Femur (tissue), 1 donor: ENCODE data around the gene TTC9C.
"Not testable (repeated sequence)": the region's sequence is repeated elsewhere in the genome, so short reads cannot be mapped to it uniquely, and the experiment has no call there.

ENCODE experiments used
- DNase-seq: peaks from one replicate; pipeline ENCODE4 v3.0.0-alpha.2; 2017

Gene TTC9C

DNA sequence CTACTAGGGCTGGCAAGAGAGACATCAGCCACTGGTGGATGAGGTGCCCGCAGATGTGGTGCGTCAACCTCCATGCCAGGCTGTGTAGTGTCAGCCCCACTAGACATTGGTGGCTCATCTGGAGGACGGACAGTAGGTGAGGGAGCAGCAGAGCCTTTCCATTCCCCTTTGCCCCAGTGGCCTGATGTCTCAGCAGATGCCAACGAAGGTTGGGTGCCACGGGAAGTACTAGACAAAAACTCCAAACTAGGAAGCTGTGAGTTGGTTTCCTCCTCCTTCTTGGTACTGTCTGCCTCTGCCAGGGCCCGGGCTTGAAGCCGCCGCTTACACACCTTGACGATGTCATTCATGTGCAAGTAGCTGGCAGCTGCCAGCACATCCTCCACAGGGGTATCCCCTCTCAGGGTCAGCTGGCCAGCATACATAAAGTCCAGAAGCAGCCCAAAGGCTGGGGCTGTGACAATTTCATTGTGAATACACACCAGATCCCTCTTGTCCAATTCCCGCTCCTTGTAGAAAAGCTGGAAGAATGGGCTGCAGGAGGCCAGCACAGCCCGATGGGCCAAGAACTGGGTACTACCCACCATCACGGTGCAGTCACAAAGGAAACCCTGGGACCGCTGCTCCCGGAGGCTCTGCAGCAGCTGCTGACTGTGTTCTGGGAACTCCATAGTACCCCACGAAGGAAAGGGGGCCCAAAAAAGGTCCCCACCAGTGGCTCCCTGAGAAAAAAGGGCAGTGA, 24.9 kb downstream of the TTC9C start:
- no peak for DNase-seq

DNA sequence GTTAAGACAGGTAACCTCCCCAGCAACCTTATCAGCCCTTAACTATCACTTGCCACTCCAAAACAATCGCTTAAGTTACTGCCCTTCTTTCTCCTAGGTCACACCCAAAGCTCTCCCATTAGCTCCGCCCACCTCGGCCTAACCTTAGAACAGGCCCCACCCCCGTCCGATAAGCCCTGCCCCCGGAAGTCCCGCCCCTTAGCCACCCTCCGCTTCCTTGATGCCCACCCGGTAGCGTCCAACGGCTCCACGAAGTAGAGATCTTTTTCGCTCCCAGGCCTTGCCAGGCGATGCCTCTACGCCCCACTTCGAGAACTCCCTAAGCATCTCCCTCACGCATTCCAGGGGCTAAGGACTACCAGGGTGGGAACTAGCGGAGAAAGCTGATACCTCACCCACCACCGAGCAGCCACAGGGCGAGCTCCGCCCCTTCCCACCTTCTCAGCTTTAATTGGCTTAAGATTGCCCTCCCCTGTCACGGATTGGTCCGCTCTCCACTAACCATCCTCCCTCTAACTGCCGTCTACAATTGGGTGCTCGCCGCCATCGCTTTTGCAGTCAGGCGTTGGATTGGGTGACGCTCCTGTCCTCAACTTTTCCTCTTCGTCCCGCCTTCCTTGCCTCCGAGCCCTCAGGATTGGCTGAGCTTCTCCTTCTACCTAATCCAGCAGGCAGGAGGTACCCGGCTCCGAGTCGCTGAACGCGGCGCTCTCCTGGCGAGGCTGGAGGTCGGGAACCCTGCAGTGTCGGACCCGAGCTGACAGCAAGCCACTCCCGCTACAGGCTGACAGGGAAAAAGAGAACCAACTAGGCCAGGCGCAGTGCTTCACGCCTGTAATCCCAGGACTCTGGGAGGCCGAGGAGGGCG, 25.7 kb downstream of the TTC9C start, which contains the start of gene ZBTB3:
Gene ZBTB3, minus strand, starts transcription at position 425 of the 868 bp plus-strand sequence. CDS start 496 bp downstream, outside the sequence.
- peak; percentile 99 for DNase-seq

DNA sequence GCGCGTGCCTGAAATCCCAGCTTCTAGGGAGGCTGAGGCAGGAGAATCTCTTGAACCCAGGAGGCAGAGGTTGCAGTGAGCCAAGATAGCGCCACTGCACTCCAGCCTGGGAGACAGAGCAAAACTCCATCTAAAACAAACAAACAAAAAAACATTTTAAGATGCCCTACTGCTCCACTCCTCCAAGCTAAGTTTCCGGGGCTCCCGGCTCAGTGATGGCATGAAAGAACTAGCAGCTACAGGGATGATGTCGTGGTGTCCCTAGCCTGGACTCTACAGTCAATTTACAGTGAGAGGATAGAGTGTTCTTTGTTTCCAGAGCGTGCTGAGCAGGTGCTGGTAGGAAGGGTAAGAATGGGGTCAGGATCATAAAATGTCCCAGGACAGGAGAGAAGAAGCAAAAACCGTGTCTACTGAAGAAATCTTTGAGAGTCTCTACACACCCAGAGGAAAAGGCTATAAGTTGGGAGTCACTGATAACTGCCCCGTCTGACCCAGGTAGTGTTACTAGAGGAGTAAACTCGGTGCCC, 26.9 kb downstream of the TTC9C start:
- no peak for DNase-seq

DNA sequence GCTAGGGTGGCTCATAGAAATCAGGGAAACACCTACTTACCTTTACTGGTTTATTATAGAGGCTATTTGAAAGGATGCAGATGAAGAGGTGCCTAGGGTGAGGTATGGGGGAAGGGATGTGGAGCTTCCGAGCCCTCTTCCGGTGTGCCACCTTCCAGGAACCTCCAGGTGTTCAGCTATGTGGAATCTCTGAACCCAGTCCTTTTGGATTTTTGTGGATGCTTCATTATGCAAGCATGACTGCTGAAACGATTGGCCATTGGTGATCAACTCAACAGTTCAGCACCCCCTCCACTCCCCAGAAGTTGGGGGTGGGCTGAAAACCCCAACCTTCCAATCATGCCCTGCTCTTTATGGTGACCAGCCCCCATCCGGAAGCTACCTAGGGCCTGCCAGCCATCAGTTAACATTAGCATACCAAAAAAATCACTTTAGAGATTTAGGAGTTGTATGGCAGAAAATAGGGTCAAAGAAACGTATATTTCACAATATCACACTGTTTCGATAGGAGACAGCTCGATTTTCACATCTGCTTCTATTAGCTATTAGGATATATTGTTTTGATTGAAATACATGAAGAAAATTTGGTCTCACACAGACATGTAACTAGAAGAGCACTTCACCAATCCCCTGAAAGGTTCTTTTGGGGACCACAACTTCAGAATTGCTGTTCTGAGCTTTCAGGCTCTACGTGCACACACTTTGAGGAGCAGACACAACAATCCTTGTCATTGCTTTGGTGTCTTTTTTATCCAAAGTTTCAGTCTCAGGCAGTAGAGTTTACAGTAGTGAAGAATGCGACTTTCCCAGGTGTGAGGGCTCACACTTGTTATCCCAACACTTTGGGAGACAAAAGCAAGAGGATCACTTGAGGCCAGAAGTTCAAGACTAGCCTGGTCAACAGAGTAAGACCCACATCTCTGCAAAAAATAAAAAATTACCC, 29.8 kb downstream of the TTC9C start:
- DNase-seq: no peak

DNA sequence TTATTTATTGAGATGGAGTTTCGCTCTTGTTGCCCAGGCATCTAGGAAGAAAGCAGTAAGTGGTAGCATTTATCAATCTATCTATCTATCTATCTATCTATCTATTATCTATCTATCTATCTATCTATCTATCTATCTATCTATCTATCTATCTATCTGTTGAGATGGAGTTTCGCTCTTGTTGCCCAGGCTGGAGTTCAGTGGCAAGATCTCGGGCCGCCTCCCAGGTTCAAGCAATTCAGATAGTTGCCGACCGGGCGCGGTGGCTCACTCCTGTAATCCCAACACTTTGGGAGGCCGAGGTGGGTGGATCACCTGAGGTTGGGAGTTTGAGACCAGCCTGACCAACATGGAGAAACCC, 32.6 kb downstream of the TTC9C start:
- DNase-seq: not testable (repeated sequence)

DNA sequence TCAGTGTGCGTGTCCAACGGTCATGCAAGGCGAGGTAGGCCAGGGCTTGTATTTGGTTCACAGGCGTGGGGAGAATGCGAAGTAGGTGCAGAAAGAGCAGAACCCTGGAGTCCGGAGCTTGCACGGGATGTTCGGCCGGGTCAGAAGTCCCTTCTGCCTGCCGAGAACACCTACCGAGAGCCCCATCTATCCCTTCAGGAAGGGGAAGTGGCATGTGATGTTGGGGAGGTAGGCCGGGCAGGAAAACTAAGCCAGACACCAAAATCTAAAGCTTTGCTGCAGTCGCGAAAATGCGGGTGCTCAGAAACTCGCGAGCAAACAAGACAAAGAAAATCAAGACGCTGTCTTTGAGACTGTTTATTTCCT, 42.5 kb downstream of the TTC9C start:
- DNase-seq: peak; percentile 48

DNA sequence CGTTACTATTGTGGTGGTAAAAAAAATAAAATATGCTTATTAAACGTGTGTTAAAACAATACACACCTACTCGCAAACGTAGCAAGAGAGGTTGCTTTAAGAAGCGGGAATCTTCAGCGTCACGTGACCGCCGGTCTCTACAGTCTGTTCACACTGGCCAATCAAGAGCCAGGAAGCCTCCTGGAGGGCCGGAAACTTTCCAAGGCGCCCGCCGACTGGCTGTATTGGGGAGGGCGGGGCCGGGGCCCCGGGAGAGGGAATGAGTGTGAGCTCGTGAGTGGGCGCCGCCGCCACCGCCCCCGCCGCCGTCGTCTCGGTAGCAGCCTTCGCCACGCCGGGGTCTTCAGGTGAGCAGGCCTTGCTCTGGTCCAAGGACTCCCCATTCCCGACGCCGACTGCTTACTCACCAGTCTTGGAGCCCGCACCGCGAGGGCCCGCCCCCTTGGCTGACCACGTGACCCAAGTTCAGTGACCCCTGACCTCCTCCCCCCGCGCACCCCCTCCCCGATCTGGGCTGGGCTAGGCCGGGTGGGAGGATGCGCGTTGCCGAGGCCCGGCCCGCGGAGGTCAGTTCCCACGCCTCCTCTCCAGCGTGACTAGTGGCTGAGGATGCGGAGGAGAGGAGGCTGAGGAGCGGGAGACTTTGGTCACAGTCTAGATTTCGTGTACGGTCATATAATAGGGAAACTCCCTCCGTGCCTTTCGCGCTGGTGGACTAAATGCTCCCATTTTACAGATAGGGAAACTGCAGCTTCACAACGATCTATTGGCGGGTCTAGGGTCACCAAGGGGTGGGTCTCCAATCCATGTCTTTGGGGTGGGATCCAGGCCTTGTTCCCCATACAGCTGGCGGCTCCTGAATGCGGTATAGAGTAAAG, 43.1 kb downstream of the TTC9C start, which contains the start of gene TAF6L:
Gene TAF6L, plus strand, starts transcription at position 253 of the 878 bp plus-strand sequence. CDS start 4,388 bp downstream, outside the sequence.
- peak; percentile 98 for DNase-seq

DNA sequence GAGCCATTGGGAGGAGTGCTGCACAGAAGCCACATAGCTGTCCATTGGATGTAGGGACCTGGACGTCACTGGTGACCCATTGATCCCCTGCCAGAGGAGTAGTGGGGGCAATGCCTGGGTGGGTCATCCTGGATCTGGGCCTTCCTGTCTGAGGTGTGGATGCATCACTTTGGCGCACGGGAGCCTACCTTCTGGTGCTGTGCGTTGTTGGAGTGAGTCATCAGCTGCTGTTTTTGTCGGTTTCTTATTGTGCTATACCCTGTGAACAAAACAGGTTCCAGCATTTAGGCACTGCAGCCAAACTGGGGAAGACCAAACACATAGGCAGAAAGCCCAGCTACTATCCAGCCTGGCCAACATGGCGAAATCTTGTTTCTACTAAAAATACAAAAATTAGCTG, 46.1 kb downstream of the TTC9C start:
- DNase-seq: no peak

DNA sequence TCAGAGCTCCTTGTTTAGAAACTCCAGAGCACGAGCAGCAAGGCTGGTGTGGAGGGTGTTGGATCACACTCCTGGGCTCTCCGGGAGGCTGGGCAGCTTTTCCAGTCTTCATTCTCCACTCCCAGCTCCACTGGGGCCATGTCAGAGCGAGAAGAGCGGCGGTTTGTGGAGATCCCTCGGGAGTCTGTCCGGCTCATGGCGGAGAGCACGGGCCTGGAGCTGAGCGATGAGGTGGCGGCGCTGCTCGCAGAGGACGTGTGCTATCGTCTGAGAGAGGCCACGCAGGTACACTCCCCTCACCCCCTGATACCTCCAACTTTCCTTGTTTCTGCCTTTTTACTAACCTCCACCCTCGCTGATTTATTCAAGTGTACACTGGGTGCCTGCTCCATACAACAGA, 47.4 kb downstream of the TTC9C start:
- DNase-seq: no peak

DNA sequence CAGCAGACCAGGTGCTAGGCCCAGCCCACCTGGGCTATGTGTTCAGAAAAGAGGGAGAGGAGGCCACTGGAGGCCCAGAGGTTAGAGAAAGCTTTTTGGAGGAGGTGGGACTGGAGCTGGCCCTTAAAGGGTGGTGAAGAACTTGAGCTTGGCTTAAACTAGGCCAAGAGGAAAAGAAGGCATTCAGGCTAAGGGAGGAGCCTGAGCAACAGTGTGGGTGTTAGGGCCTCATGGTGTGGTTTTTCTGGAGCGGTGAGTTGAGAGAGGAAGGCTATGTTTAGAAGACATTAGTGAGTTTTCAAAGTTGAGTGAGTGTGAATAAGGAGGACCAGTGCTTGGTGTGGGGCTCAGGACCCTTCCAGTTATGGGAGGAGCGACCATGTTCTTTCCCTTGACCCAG, 49.1 kb downstream of the TTC9C start:
- DNase-seq: no peak

DNA sequence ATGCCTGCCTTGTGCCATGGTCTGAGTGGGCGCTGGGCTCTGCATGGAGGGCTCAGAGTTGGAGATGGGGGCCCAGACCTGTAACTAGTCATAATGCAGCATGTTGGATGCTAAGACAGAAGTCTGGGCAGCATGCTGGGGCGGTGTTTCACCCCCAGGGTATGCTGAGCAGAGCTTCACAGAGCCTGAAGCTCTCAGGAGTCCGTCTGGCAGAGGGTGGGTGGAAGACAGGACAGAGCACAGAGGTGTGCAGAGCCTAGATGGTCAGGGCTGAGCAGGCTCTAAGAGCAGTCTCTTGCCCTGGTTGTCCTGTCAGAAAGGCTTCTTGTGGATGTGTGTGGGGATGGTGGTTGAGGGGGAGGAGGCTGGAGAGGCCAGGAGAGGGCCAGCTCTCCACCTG, 50.2 kb downstream of the TTC9C start:
- DNase-seq: no peak

DNA sequence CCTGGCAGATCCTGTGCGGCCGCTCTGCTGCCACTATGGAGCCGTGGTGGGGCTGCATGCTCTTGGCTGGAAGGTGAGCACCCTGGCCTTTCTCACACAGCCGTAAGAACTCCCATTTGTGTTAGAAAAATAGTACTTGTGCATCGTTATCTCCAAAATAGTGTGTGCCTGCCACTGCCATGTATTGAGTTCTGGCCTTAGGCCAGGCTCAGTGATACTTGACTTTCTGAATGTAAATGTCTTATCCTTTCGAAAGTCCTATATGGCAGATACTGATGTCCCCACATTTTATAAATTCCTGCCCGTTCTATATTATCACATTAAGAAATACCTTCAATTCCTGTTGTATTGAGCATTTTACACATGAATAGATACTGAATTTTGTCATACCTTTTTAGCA, 54.5 kb downstream of the TTC9C start:
- no peak for DNase-seq

DNA sequence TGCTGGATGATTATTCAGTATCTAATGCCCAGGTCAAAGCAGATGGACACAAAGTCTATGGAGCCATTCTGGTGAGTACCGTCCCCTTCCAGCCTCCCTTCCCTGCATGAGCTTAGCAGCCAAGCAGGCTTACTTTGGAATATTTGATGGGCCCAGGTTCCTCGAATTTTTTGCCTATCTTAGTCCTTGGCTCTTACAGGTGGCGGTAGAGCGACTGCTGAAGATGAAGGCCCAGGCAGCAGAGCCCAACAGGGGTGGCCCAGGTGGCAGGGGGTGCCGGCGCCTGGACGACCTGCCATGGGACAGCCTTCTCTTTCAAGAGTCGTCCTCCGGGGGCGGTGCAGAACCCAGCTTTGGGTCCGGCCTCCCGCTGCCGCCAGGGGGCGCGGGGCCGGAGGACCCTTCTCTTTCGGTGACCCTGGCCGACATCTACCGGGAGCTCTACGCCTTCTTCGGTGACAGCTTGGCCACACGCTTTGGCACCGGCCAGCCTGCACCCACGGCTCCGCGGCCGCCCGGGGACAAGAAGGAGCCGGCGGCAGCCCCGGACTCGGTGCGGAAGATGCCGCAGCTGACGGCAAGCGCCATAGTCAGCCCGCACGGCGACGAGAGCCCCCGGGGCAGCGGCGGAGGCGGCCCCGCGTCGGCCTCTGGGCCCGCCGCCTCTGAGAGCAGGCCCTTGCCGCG, 58.2 kb downstream of the TTC9C start:
- peak; percentile 93 for DNase-seq

DNA sequence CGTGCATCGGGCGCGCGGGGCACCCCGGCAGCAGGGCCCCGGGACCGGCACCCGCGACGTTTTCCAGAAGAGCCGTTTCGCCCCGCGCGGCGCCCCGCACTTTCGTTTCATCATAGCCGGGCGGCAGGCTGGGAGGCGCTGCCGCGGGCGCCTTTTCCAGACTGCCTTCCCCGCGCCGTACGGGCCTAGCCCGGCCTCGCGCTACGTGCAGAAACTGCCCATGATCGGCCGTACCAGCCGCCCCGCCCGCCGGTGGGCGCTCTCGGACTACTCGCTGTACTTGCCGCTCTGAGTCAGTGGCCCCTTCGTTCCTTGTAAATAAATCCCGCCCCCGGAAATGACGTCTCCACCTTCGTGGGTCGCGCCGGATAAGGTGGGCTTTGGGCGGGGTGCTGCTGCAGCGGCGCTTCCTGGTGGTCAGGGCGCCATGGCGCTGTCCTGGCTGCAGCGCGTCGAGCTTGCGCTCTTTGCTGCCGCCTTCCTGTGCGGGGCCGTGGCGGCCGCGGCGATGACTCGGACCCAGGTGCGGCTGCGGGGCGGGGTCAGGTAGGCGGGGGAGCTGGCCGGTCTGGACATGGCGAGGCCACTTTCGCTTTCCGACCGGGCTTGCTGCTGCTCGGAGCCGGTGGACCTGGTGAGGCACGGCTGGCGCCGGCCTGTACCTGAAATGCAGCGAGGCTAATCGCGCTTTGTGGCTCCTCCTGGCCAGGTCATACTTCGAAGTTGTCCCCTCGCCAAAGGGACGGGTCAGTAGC, 58.9 kb downstream of the TTC9C start, which contains the start of gene TMEM179B:
Gene TMEM179B, plus strand, starts transcription at position 398 of the 755 bp plus-strand sequence. Its CDS starts 30 bp downstream, at position 428.
- peak; percentile 99 for DNase-seq
